Suprapubic skin (tissue), 4 donors: ENCODE measurements around the gene PARM1.

Source experiments
- CTCF ChIP-seq, 2 donors: fragments of 200-600 bp in 1 of 2; fragments of 450-650 bp in 1 of 2; sonication (generic) in 1 of 2; IDR thresholded peaks; one replicate each; pipeline ENCODE4 v1.5.1; 2016 to 2019; ENCODE audit warnings: antibody characterized with exemption in 2 of 2, mild to moderate bottlenecking in 1 of 2, moderate library complexity in 1 of 2
- EP300 ChIP-seq: sonication (generic); formaldehyde crosslinking; IDR thresholded peaks from one replicate; pipeline ENCODE4 v1.6.1; 2017; ENCODE audit warnings: antibody characterized with exemption
- POLR2A ChIP-seq, 2 donors: fragments of 450-650 bp; IDR thresholded peaks; one replicate each; pipeline ENCODE4 v1.6.1; 2017; ENCODE audit warnings: antibody characterized with exemption in 2 of 2, mild to moderate bottlenecking in 2 of 2, moderate library complexity in 2 of 2
- POLR2AphosphoS5 ChIP-seq, 3 donors: sonication (generic); formaldehyde crosslinking; IDR thresholded peaks; one replicate each; pipeline ENCODE4 v1.6.1; 2017; ENCODE audit warnings: antibody characterized with exemption in 3 of 3

- TF ChIP-seq CTCF (IDR thresholded peaks at IDR 0.05) (no peak), EP300 (no peak), POLR2A (IDR thresholded peaks at IDR 0.05) (no peak), POLR2AphosphoS5 (IDR thresholded peaks at IDR 0.05) (no peak)
These were observed 109.8 kb downstream of the PARM1 start for GRCh38 chr4:75042601-75043208.
